KOPT-K1 (cell line): ENCODE data around the gene CORO2A.

Source experiments
- H3K27ac ChIP-seq: fragments of 200-600 bp; sonication (generic); 2 replicates; pipeline ENCODE4 v1.5.1; 2016; ENCODE audit warnings: antibody characterized with exemption, mild to moderate bottlenecking, low read depth, low read length; ENCODE audit not compliant: poor library complexity, severe bottlenecking
- H3K36me3 ChIP-seq: fragments of 200-600 bp; sonication (generic); 2 replicates; pipeline ENCODE4 v1.5.1; 2017; ENCODE audit warnings: antibody characterized with exemption, mild to moderate bottlenecking, low read length, moderate library complexity; ENCODE audit not compliant: insufficient read depth
- H3K9me3 ChIP-seq: fragments of 200-600 bp; sonication (generic); 2 replicates; pipeline ENCODE4 v1.5.1; 2017; ENCODE audit warnings: antibody characterized with exemption, low read length, mild to moderate bottlenecking; ENCODE audit not compliant: insufficient read depth, poor library complexity, severe bottlenecking

The CORO2A gene

GRCh38 chr9:98210435-98210834 is 18.0 kb upstream of the CORO2A start:
- no peaks in the 10 kb centered on the region for H3K36me3 ChIP-seq
- H3K9me3 ChIP-seq: no peaks in the 10 kb centered on the region
- no peak overlapping the region for H3K27ac ChIP-seq

DNA sequence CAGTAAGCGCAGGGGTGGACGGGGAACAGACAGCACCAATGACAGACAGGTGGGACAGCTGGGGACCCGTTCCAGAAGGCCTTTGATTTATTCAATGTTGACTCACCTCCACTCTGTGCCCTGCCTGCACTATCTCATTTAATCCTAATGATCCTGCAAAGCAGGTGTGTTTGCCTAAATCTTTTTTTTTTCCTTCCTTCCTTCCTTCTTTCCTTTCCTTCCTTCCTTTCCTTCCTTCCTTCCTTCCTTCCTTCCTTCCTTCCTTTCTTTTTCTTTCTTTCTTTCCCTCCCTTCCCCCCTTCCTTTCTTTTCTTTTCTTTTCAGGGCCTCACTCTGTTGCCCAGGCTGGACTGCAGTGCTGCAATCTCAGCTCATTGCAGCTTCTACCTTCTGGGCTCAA is 17.1 kb upstream of the CORO2A start:
- H3K27ac ChIP-seq: no peak overlapping the region
- no peaks in the 10 kb centered on the region for H3K9me3 ChIP-seq
- no peaks in the 10 kb centered on the region for H3K36me3 ChIP-seq

DNA sequence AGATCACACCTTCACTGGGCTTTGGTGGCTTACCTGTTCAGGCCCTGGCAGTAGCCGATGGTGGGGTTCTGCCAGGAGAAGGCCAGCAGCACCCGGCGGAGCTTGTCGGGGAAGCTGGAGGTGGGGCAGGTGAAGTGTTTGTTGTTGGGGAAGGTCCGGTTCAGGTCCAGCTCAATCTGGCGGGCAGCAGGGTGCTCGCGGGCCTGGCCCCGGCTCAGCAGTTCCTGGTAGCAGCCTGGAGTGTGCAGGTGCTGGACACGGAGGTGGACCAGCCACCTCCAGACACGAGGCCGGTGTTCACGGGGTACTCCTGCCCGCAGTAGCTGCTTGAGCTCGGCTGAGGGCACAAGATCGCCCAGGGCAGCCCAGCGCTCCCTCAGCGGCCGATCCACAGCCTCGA is 16.2 kb upstream of the CORO2A start:
- H3K27ac ChIP-seq: no peak overlapping the region
- H3K9me3 ChIP-seq: no peaks in the 10 kb centered on the region
- no peaks in the 10 kb centered on the region for H3K36me3 ChIP-seq

DNA sequence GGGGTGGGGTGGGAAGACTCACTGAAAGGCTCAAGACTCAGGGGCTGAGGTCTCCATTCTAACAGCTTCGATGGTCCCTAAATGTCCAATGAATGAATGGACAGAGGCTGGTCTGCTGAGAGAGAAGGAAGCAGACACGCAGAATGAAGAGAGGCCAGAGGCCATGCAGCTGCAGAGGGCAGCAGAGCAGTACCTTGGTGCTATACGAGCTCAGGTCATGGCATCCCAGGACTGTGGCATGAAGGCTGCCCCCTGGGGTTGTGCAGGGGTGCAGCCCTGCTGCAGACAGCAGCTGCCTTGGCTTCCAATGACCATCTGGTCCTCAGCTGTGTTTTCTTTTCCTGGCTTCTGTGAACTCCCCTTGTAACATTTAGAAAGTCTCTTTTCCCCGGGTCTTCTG is 15.2 kb upstream of the CORO2A start:
- no peak overlapping the region for H3K27ac ChIP-seq

DNA sequence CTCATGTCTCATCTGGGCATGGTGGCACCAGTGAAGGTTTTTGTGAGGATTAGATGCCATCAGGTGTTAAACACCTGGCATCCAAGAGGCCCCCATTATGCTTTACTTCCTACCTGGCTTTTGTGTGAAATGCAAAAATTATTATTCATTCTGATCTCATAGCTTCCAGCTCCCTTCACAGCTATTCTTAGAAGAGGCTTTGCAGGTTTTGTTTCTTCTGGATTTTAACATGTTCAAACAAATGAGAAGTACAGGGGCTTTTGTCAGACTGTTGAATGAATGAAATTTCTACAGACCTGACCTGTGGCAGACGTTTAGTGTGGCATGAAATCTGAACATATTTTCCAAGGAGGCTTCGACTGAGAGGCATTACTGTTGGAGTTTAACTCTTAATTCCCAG is 14.3 kb upstream of the CORO2A start:
- Histone ChIP-seq H3K9me3 (no peaks in the 10 kb centered on the region), H3K36me3 (no peaks in the 10 kb centered on the region), H3K27ac (no peak overlapping the region)

More for the DNA sequence above, 15.2 kb upstream of the CORO2A start:
- Histone ChIP-seq H3K9me3 (no peaks in the 10 kb centered on the region), H3K36me3 (no peaks in the 10 kb centered on the region)

DNA sequence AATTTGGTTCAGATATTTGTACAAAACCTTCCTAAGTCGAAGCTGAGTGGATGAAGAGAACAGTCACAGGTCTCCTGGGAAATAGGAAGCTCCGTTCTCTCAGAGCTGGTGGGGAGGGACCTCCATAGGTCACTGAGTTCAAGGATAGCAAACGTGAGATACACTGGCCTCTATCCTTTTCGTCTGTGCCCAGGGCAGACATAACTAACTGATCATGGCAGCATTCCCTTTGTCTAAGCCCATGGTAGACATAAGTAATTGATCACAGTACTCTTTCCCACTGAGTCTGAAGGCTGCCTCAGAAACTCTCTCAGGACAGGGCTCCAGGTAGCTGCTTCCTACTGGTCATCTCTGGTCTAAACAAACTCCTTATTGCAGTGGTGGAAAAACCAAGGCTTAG is 12.3 kb upstream of the CORO2A start:
- Histone ChIP-seq H3K9me3 (no peaks in the 10 kb centered on the region), H3K36me3 (no peaks in the 10 kb centered on the region)

GRCh38 chr9:98203153-98203552 is 10.7 kb upstream of the CORO2A start:
- Histone ChIP-seq H3K36me3 (no peaks in the 10 kb centered on the region), H3K27ac (no peak overlapping the region)

More for the DNA sequence above, 12.3 kb upstream of the CORO2A start:
- H3K27ac ChIP-seq: no peak overlapping the region

DNA sequence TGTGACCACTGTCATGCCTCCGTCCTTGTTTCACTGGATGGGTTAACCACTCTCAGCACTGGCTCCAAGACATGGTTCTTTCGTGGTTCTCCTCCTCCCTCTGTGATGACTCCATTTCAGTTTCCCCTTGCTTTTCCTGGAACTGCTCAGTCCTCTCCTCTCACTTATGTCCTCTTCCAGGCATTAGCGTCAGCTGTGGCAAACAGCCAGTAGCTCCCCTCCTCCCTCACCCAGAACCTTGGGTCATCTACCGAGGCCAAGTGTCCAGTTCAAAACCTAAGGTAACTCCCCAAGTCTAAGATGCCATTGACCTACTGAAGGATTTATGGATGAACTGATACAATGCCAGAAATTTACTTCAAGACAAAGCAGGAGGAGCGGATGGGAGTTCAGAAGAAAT is 9.8 kb upstream of the CORO2A start:
- H3K9me3 ChIP-seq: no peaks in the 10 kb centered on the region
- no peak overlapping the region for H3K27ac ChIP-seq
- H3K36me3 ChIP-seq: no peaks in the 10 kb centered on the region

More at GRCh38 chr9:98203153-98203552, 10.7 kb upstream of the CORO2A start:
- no peaks in the 10 kb centered on the region for H3K9me3 ChIP-seq

GRCh38 chr9:98201749-98202148 is 9.3 kb upstream of the CORO2A start:
- Histone ChIP-seq H3K9me3 (no peaks in the 10 kb centered on the region), H3K27ac (no peak overlapping the region), H3K36me3 (no peaks in the 10 kb centered on the region)

DNA sequence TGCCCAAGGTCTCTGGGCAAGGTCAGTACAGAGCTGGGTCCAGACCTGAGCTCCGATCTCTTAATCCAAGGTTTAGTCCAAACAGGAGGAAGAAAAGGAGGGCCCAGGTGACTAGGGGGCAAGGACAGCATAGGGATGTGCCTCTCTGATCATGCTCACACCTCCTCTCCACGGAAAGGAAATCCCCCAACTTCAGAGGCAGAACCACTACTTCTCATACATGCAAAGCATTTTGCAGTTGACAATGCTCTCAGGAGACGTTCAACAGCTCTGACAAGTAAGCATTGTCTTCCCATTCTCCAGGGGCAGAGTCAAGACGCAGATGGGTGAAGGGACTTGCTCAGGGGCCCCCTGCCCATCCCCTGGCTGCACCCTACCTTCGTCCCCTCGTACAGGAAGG is 8.7 kb upstream of the CORO2A start:
- H3K36me3 ChIP-seq: no peaks in the 10 kb centered on the region
- no peaks in the 10 kb centered on the region for H3K9me3 ChIP-seq
- no peak overlapping the region for H3K27ac ChIP-seq

DNA sequence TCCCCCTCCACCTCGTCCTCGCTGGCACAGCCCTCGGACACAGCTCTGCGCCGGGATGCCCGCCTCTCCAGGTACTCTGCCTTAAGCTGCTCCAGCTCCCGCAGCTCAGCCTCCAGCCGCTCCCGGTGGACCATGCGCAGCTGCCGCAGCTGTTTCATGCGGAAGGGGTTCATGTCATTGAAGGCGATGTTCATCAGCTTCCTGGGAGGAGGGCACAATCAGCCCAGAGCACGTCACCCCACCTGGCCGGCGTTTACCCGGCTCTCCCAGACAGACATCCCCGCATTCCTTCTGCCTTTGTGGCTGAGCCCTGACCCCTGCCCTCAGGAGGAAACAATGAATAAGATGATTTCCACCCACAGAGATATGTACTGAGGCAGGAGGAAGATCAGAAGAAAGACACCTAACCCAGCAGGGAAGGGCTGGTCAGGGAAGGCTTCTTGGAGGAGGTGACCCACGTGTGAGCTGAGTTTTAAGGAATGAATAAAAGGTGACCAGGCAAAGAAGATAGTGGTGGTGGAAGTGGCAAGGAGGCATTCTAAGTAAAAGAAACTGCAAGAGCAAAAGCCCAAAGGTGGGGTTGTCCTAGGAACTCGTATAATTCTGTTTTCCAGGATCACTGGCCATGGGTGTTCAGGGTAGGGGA is 7.1 kb upstream of the CORO2A start:
- H3K36me3 ChIP-seq: no peaks in the 10 kb centered on the region
- no peaks in the 10 kb centered on the region for H3K9me3 ChIP-seq
- no peak overlapping the region for H3K27ac ChIP-seq

DNA sequence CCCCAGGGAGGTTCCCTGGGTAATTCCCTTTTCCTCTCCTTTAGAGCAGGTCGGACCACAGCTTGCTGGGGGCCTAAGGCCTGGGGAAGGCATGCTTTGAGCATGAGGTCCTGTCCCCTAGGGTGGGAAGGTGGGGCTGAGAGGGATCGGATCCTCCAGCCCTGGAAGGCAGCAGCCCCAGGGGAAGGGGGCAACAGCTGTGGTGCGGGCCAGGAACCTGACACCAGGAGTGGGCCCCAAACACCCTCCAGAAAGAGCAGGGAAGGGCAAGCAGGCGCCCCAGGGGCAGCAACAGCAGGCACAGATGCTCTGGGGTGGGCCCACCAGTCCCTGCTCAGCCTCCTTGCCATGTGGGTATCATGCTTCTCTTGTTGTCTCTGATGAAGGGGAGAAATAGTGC is 3.2 kb upstream of the CORO2A start:
- Histone ChIP-seq H3K36me3 (no peaks in the 10 kb centered on the region), H3K9me3 (no peaks in the 10 kb centered on the region), H3K27ac (no peak overlapping the region)

DNA sequence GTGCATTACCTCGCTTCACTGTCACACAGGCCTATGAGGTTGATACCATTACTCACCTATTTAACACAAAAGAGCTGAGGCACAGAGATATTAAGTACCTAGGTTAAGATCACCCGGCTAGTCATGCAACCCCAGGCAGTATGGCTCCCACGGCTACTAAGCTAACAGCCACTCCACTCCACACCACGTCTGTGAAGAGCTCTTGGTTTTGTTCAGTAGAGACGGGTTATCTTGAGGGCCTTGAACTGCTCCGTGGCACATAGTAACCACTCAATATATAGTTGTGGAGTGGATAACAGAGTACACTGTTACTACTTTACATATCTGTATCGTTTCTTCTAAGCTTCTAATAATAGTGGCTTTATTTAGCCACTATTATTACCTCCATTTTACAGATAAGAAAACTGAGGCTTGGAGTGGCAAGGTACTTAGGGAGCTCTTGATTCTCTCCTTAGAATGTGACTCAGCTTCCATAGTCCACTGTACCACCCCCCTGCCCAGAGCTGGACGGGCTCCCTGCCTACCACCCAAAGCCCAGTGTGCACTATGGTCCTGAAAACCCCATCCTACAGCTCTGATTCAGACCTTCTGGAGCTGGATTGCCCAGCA is 1.0 kb upstream of the CORO2A start:
- Histone ChIP-seq H3K27ac (peak overlapping the region; percentile 68), H3K36me3 (no peaks in the 10 kb centered on the region), H3K9me3 (no peaks in the 10 kb centered on the region)

DNA sequence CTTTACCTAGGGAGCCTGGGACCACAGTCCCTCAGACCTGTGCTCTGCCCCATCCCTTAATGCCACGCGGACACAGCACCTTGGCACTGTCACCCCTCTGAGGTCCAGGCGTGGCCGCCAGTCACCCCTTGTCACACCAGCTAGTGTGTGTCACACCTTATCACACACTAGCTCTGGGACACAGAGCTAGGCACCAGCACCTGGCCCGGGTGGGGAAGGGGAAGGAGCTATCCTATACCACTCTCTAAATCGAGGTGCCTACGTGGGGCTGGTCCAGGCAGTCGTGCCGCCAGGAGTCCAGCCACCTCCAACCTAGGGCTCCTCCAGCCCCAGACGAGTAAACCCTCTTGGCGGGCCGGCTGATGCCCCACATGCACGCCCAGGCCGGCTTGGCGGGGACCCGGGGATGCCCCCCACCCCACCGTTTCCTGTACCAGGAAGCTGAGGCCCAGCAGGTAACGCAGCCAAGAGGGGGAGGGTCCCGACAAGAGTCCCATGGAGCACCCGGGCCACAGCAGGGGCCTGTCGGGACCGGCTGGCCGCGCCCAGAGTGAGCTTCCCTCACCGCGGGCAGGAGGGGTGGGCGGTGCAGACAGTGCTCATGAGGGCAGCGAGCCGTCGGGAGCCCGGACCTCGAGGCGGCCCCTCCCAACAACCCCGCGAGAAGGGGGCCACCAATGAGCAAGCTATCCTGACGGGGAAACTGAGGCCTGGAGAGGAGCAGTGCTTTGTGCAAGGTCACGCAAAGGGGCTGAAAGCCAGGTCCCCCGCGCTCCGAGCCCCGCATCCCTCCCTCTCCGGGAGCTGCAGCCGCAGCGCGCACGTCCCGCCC is 550 bp downstream of the CORO2A start:
- Histone ChIP-seq H3K27ac (peak overlapping the region; percentile 68), H3K9me3 (no peaks in the 10 kb centered on the region)

DNA sequence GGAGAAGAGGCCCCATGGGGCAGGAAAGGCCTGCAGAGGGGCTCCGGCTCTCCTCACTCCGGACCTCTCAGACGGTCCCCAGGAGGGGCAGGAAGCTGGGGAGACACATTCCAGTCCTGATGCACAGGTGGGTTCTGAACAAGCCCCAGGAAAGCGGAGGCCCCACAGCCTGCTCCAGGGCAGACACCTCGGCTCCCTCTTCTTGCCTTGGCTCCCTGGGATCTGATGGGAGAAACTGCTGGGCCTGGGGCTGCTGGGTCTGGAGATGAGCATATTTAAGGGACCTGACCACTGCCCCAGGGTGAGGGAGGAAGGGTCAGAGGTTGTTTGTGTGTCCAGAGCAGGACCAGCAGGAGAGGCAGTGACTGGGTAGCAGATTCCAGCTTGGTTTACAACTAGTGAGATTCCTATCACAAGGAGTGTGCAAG is 1.2 kb downstream of the CORO2A start:
- Histone ChIP-seq H3K27ac (peak overlapping the region; percentile 68), H3K36me3 (no peaks in the 10 kb centered on the region), H3K9me3 (no peaks in the 10 kb centered on the region)

More for the DNA sequence above, 550 bp downstream of the CORO2A start:
- H3K36me3 ChIP-seq: no peaks in the 10 kb centered on the region
